HEK293 (cell line): ENCODE measurements around the gene TARDBP.

Source experiments
- ATF2 ChIP-seq: fragments of 450-650 bp; formaldehyde crosslinking; IDR thresholded peaks from 2 replicates; pipeline ENCODE4 v1.5.1; 2016; ENCODE audit warnings: missing biosample characterization, missing genetic modification characterization, low read depth
- IKZF3 ChIP-seq: fragments of 450-650 bp; IDR thresholded peaks from 2 replicates; pipeline ENCODE4 v1.5.0; 2018; ENCODE audit warnings: missing biosample characterization, mild to moderate bottlenecking, missing genetic modification characterization, moderate library complexity
- KLF9 ChIP-seq: fragments of 450-650 bp; formaldehyde crosslinking; IDR thresholded peaks from 2 replicates; pipeline ENCODE4 v1.5.1; 2016; ENCODE audit warnings: missing biosample characterization, missing genetic modification characterization, low read depth
- MZF1 ChIP-seq: fragments of 450-650 bp; formaldehyde crosslinking; IDR thresholded peaks from 2 replicates; pipeline ENCODE4 v1.5.1; 2017; ENCODE audit warnings: missing biosample characterization, missing genetic modification characterization, borderline replicate concordance
- PRDM4 ChIP-seq: fragments of 450-650 bp; formaldehyde crosslinking; IDR thresholded peaks from 2 replicates; pipeline ENCODE4 v1.5.1; 2017; ENCODE audit warnings: missing biosample characterization, missing genetic modification characterization
- WT1 ChIP-seq: fragments of 450-650 bp; formaldehyde crosslinking; IDR thresholded peaks from 2 replicates; pipeline ENCODE4 v1.5.1; 2016; ENCODE audit warnings: missing biosample characterization, missing genetic modification characterization
- ZBTB48 ChIP-seq: fragments of 450-650 bp; formaldehyde crosslinking; IDR thresholded peaks from 2 replicates; pipeline ENCODE4 v1.5.1; 2016; ENCODE audit warnings: missing biosample characterization, missing genetic modification characterization
- ZBTB8A ChIP-seq: fragments of 450-650 bp; formaldehyde crosslinking; IDR thresholded peaks from 2 replicates; pipeline ENCODE4 v1.5.1; 2016; ENCODE audit warnings: missing biosample characterization, missing genetic modification characterization
- ZFP3 ChIP-seq: fragments of 450-650 bp; formaldehyde crosslinking; IDR thresholded peaks from 2 replicates; pipeline ENCODE4 v1.5.1; 2016; ENCODE audit warnings: low read depth, missing biosample characterization, missing genetic modification characterization
- ZFP69B ChIP-seq: fragments of 450-650 bp; formaldehyde crosslinking; IDR thresholded peaks from 2 replicates; pipeline ENCODE4 v1.5.1; 2016; ENCODE audit warnings: missing biosample characterization, missing genetic modification characterization
- ZNF121 ChIP-seq: fragments of 450-650 bp; formaldehyde crosslinking; IDR thresholded peaks from 2 replicates; pipeline ENCODE4 v1.5.1; 2016; ENCODE audit warnings: missing biosample characterization, missing genetic modification characterization
- ZNF140 ChIP-seq: fragments of 450-650 bp; formaldehyde crosslinking; IDR thresholded peaks from 2 replicates; pipeline ENCODE4 v1.5.1; 2016; ENCODE audit warnings: missing biosample characterization, missing genetic modification characterization
- ZNF184 ChIP-seq: fragments of 450-650 bp; IDR thresholded peaks from 2 replicates; pipeline ENCODE4 v1.5.1; 2018; ENCODE audit warnings: missing biosample characterization, mild to moderate bottlenecking, missing genetic modification characterization
- ZNF239 ChIP-seq: fragments of 450-650 bp; formaldehyde crosslinking; IDR thresholded peaks from 2 replicates; pipeline ENCODE4 v1.5.1; 2016; ENCODE audit warnings: missing biosample characterization, missing genetic modification characterization
- ZNF366 ChIP-seq: fragments of 450-650 bp; formaldehyde crosslinking; conservative IDR thresholded peaks from 2 replicates; pipeline ENCODE4 v1.5.1; 2016; ENCODE audit warnings: missing biosample characterization, missing genetic modification characterization
- ZNF398 ChIP-seq: fragments of 450-650 bp; formaldehyde crosslinking; IDR thresholded peaks from 2 replicates; pipeline ENCODE4 v1.5.1; 2017; ENCODE audit warnings: missing biosample characterization, missing genetic modification characterization
- ZNF501 ChIP-seq: fragments of 450-650 bp; formaldehyde crosslinking; IDR thresholded peaks from 2 replicates; pipeline ENCODE4 v1.5.1; 2016; ENCODE audit warnings: missing biosample characterization, missing genetic modification characterization
- ZNF529 ChIP-seq: fragments of 450-650 bp; formaldehyde crosslinking; IDR thresholded peaks from 2 replicates; pipeline ENCODE4 v1.5.1; 2017; ENCODE audit warnings: missing genetic modification characterization, missing biosample characterization; ENCODE audit not compliant: insufficient replicate concordance
- ZNF610 ChIP-seq: fragments of 450-650 bp; formaldehyde crosslinking; IDR thresholded peaks from 2 replicates; pipeline ENCODE4 v1.5.1; 2016; ENCODE audit warnings: missing biosample characterization, missing genetic modification characterization, borderline replicate concordance
- ZNF645 ChIP-seq: fragments of 450-650 bp; formaldehyde crosslinking; IDR thresholded peaks from 2 replicates; pipeline ENCODE4; 2016; ENCODE audit warnings: missing biosample characterization, missing genetic modification characterization
- ZNF670 ChIP-seq: fragments of 450-650 bp; formaldehyde crosslinking; IDR thresholded peaks from 2 replicates; pipeline ENCODE4 v1.5.1; 2016; ENCODE audit warnings: missing biosample characterization, missing genetic modification characterization, low read depth
- ZNF707 ChIP-seq: fragments of 450-650 bp; formaldehyde crosslinking; IDR thresholded peaks from 2 replicates; pipeline ENCODE4 v1.5.1; 2016; ENCODE audit warnings: missing biosample characterization, missing genetic modification characterization
- ZNF843 ChIP-seq: fragments of 450-650 bp; formaldehyde crosslinking; IDR thresholded peaks from 2 replicates; pipeline ENCODE4 v1.5.1; 2016; ENCODE audit warnings: missing biosample characterization, missing genetic modification characterization
- TF ChIP-seq, protein P1 (sequence below): fragments of 450-650 bp; formaldehyde crosslinking; IDR thresholded peaks from 2 replicates; pipeline ENCODE4 v1.5.1; 2016; ENCODE audit warnings: missing biosample characterization, missing genetic modification characterization
- TF ChIP-seq, protein P2 (sequence below): fragments of 450-650 bp; formaldehyde crosslinking; IDR thresholded peaks from 2 replicates; pipeline ENCODE4 v1.5.1; 2016; ENCODE audit warnings: missing biosample characterization, missing genetic modification characterization, borderline replicate concordance

Gene TARDBP

DNA sequence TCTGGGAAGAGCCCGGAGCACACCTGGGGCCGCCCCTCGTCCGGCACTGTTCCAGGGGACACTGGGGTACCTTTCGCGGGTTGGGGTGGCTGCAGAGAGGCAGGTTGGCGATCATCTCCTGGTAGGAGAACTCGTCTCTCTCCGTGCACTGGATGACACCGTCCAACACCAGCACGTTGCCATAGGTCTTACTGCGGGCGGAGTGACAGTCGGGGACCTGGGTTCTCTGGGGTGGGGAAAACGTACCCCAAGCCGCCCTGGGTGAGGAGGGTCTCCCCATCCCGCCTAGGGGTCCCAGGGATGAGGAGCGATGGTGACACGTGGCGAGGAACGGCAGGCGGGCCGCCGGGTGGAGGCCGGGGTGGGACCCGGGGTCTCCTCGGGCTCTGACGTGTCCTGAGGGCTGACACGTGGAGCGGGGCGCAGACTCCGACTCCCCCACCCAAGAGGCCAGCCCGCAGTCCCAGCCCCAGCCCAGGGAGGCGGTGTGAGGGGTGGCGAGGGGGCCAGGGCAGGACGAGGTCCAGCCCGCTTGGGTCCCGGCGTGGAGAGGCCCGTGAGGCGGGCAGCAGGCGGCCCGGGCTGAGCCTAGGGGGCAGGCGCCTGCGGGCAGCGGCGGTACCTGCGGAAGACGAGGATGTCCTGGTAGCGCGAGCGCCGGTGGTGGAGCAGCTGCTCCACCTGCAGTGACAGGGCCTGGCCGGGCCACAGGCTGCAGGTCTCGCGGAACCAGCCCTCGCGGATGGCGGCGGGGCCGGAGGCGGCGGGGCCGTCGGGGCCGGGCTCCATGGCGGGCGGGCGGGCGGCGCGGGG, 46.9 kb downstream of the TARDBP start (continued):
- TF ChIP-seq ATF2 (no peak), ZNF366 (tag by site-specific recombination) (no peak), ZNF239 (tag by site-specific recombination) (no peak), ZNF670 (tag by site-specific recombination) (no peak), IKZF3 (no peak), ZNF843 (no peak), ZNF707 (tag by site-specific recombination) (no peak), MZF1 (tag by site-specific recombination) (no peak), ZNF398 (tag by site-specific recombination) (peak; percentile 35; the same call in 1 of the 2 replicates), ZNF184 (tag by site-specific recombination) (no peak), ZBTB48 (tag by site-specific recombination) (peak; percentile 36), ZNF610 (no peak), KLF9 (tag by site-specific recombination) (peak; percentile 27; the same call in 1 of the 2 replicates), ZNF501 (tag by site-specific recombination) (no peak), WT1 (tag by site-specific recombination) (no peak), ZNF529 (tag by site-specific recombination) (no peak), ZBTB8A (tag by site-specific recombination) (peak; percentile 76), ZNF645 (tag by site-specific recombination) (0 out of 2 replicates have a peak, but pooled peaks have one; percentile 8), PRDM4 (tag by site-specific recombination) (no peak), ZNF140 (tag by site-specific recombination) (no peak), ZFP3 (tag by site-specific recombination) (no peak), ZNF121 (0 out of 2 replicates have a peak, but pooled peaks have one; percentile 9), ZFP69B (tag by site-specific recombination) (peak; percentile 34; the same call in 1 of the 2 replicates)
- TF ChIP-seq, protein P1, sequence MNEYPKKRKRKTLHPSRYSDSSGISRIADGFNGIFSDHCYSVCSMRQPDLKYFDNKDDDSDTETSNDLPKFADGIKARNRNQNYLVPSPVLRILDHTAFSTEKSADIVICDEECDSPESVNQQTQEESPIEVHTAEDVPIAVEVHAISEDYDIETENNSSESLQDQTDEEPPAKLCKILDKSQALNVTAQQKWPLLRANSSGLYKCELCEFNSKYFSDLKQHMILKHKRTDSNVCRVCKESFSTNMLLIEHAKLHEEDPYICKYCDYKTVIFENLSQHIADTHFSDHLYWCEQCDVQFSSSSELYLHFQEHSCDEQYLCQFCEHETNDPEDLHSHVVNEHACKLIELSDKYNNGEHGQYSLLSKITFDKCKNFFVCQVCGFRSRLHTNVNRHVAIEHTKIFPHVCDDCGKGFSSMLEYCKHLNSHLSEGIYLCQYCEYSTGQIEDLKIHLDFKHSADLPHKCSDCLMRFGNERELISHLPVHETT (tag by site-specific recombination) = no peak
- TF ChIP-seq, protein P2, sequence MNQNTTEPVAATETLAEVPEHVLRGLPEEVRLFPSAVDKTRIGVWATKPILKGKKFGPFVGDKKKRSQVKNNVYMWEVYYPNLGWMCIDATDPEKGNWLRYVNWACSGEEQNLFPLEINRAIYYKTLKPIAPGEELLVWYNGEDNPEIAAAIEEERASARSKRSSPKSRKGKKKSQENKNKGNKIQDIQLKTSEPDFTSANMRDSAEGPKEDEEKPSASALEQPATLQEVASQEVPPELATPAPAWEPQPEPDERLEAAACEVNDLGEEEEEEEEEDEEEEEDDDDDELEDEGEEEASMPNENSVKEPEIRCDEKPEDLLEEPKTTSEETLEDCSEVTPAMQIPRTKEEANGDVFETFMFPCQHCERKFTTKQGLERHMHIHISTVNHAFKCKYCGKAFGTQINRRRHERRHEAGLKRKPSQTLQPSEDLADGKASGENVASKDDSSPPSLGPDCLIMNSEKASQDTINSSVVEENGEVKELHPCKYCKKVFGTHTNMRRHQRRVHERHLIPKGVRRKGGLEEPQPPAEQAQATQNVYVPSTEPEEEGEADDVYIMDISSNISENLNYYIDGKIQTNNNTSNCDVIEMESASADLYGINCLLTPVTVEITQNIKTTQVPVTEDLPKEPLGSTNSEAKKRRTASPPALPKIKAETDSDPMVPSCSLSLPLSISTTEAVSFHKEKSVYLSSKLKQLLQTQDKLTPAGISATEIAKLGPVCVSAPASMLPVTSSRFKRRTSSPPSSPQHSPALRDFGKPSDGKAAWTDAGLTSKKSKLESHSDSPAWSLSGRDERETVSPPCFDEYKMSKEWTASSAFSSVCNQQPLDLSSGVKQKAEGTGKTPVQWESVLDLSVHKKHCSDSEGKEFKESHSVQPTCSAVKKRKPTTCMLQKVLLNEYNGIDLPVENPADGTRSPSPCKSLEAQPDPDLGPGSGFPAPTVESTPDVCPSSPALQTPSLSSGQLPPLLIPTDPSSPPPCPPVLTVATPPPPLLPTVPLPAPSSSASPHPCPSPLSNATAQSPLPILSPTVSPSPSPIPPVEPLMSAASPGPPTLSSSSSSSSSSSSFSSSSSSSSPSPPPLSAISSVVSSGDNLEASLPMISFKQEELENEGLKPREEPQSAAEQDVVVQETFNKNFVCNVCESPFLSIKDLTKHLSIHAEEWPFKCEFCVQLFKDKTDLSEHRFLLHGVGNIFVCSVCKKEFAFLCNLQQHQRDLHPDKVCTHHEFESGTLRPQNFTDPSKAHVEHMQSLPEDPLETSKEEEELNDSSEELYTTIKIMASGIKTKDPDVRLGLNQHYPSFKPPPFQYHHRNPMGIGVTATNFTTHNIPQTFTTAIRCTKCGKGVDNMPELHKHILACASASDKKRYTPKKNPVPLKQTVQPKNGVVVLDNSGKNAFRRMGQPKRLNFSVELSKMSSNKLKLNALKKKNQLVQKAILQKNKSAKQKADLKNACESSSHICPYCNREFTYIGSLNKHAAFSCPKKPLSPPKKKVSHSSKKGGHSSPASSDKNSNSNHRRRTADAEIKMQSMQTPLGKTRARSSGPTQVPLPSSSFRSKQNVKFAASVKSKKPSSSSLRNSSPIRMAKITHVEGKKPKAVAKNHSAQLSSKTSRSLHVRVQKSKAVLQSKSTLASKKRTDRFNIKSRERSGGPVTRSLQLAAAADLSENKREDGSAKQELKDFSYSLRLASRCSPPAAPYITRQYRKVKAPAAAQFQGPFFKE (tag by site-specific recombination) = no peak
